ENCODE measurements around the gene GBF1. TPM values are rescaled to one million over a fixed set of nuclear protein-coding genes. Genes with fewer than 3 reads are reported as not detected.
"Not testable (repeated sequence)": the region's sequence is repeated elsewhere in the genome, so short reads cannot be mapped to it uniquely, and the experiment has no call there.

The GBF1 gene
- polyA plus RNA-seq, 3 donors from 2014 or later = 3.5 to 23.2 (median 7.3) TPM

DNA sequence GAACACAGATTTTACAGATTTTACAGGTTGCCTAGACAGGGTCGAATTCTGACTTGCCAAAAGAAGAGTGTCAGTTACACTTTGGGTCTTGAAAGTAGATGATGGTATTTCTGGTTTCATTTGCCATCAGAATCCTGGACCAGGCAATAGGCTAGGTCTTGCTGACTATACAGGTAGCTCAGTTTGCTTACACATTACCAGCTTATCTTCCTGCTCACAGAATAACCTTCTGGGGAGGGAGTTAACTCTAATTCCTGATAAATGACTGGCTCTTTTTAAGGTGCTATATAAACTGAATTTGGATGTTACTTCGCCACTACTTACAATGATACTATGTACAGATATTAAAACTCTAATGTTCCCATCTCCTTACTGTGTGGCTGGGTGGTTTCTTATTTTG, 39.8 kb downstream of the GBF1 start:
- no peak overlapping the region for H3K27ac Mint-ChIP-seq

DNA sequence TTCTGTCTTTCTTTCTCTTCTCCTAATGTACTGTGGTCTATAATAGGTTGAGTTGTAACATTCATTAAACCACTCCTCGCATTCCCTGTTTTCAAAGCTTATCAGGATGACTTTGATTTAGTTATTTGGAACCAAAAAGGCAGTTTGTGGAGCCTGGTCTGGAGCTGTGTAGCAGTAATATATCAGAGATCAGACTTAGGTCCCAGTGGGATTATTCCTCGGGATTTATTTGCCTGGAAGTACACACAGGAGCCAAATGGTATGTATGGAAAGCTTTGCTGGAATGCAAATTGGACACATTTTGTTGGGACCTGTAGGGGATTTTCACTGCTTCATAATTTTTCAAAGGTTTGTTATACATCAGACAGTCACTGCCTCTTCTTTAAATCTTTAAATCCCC, 40.9 kb downstream of the GBF1 start:
- peaks cover 0 to 3% (median 3%) of the 10 kb centered on the region in 3 donors for H3K36me3 Mint-ChIP-seq
- peak overlapping the region in 2 of 6 donors; percentile 19 to 29 for H3K27ac Mint-ChIP-seq
- no peak for DNase-seq
- no peaks in the 10 kb centered on the region for H3K9me3 Mint-ChIP-seq
- peaks cover 30 to 53% of the 10 kb centered on the region in 2 donors for H3K4me1 Mint-ChIP-seq
- H3K4me3 Mint-ChIP-seq = no peak overlapping the region
- no peaks in the 10 kb centered on the region for H3K27me3 Mint-ChIP-seq (ENCODE audit: low read depth in 3 of 3)

More for the DNA sequence above, 39.8 kb downstream of the GBF1 start:
- no peaks in the 10 kb centered on the region for H3K9me3 Mint-ChIP-seq
- H3K27me3 Mint-ChIP-seq (ENCODE audit: low read depth in 3 of 3) = no peaks in the 10 kb centered on the region
- H3K4me3 Mint-ChIP-seq = no peak overlapping the region
- H3K4me1 Mint-ChIP-seq = peaks cover 37 to 58% of the 10 kb centered on the region in 2 donors
- DNase-seq = no peak
- peaks cover 0 to 3% (median 3%) of the 10 kb centered on the region in 3 donors for H3K36me3 Mint-ChIP-seq

GRCh38 chr10:102287538-102287937, 42.2 kb downstream of the GBF1 start:
- no peaks in the 10 kb centered on the region for H3K9me3 Mint-ChIP-seq
- no peak overlapping the region for H3K27ac Mint-ChIP-seq
- DNase-seq = no peak
- no peak overlapping the region for H3K4me3 Mint-ChIP-seq
- H3K36me3 Mint-ChIP-seq = peaks cover 0 to 3% (median 3%) of the 10 kb centered on the region in 3 donors
- no peaks in the 10 kb centered on the region for H3K27me3 Mint-ChIP-seq (ENCODE audit: low read depth in 3 of 3)
- peaks cover 31 to 55% of the 10 kb centered on the region in 2 donors for H3K4me1 Mint-ChIP-seq

GRCh38 chr10:102287991-102288390, 42.7 kb downstream of the GBF1 start:
- DNase-seq = no peak
- Mint-ChIP-seq H3K4me3 (no peak overlapping the region), H3K27ac (no peak overlapping the region), H3K36me3 (peaks cover 0 to 3% (median 3%) of the 10 kb centered on the region in 3 donors), H3K4me1 (peaks cover 28 to 53% of the 10 kb centered on the region in 2 donors), H3K9me3 (no peaks in the 10 kb centered on the region), H3K27me3 (ENCODE audit: low read depth in 3 of 3) (no peaks in the 10 kb centered on the region)

DNA sequence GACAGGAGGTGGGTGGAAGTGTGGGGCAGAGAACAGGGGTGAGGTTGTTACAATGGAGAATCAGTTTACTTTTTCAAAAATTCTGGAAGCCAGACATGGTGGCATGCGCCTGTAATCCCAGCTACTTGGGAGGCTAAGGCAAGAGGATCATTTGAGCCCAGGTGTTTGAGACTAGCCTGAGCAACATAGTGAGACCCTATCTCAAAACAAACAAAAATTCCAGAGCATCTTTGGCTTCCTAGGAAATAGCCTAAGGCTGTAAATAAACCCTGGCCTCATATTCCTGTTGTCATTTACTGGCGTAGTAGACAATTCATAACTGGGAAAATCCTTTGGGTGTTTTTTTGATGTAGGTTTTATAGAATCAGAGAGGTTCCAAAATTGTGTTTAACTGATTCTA, 44.0 kb downstream of the GBF1 start:
- DNase-seq = no peak
- H3K27me3 Mint-ChIP-seq (ENCODE audit: low read depth in 3 of 3) = no peaks in the 10 kb centered on the region
- H3K4me3 Mint-ChIP-seq = no peak overlapping the region
- H3K36me3 Mint-ChIP-seq = peaks cover 0 to 3% (median 3%) of the 10 kb centered on the region in 3 donors
- H3K4me1 Mint-ChIP-seq = peaks cover 16 to 40% of the 10 kb centered on the region in 2 donors
- H3K9me3 Mint-ChIP-seq = no peaks in the 10 kb centered on the region
- peak overlapping the region in 1 of 6 donors; percentile 12 for H3K27ac Mint-ChIP-seq

GRCh38 chr10:102289840-102290239, 44.5 kb downstream of the GBF1 start:
- H3K36me3 Mint-ChIP-seq = peaks cover 0 to 3% (median 3%) of the 10 kb centered on the region in 3 donors
- no peaks in the 10 kb centered on the region for H3K9me3 Mint-ChIP-seq
- no peaks in the 10 kb centered on the region for H3K27me3 Mint-ChIP-seq (ENCODE audit: low read depth in 3 of 3)
- no peak overlapping the region for H3K27ac Mint-ChIP-seq
- peaks cover 13 to 40% of the 10 kb centered on the region in 2 donors for H3K4me1 Mint-ChIP-seq
- DNase-seq = no peak
- no peak overlapping the region for H3K4me3 Mint-ChIP-seq

- Mint-ChIP-seq H3K27ac (no peak overlapping the region), H3K4me1 (peaks cover 10 to 32% of the 10 kb centered on the region in 2 donors), H3K9me3 (no peaks in the 10 kb centered on the region), H3K36me3 (peaks cover 0 to 3% (median 0%) of the 10 kb centered on the region in 3 donors), H3K4me3 (no peak overlapping the region), H3K27me3 (ENCODE audit: low read depth in 3 of 3) (no peaks in the 10 kb centered on the region)
- no peak for DNase-seq
These were observed 46.0 kb downstream of the GBF1 start for GRCh38 chr10:102291221-102291905.

DNA sequence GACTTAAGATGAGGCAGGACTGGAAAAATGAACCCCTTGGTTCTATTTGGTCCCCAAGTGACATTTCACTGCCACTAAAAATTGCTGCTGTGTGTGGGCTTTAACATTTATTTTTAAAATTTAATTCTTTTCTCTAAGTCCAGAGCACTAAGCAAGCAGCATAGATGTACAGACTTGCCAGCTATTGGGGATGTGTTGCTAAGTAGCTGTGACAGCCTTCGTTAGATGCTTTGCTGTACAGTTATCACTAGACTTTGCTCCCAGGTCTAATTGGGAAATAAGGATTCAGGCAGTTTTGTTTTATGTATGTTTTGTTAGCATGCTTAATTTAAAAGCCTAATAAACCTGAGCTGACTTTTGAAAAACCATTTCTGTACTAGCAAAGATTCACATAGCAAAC, 51.8 kb downstream of the GBF1 start:
- Mint-ChIP-seq H3K4me1 (peaks cover 15 to 33% of the 10 kb centered on the region in 2 donors), H3K27me3 (ENCODE audit: low read depth in 3 of 3) (no peaks in the 10 kb centered on the region), H3K4me3 (no peak overlapping the region), H3K9me3 (no peaks in the 10 kb centered on the region), H3K27ac (no peak overlapping the region), H3K36me3 (no peaks in the 10 kb centered on the region)
- no peak for DNase-seq

DNA sequence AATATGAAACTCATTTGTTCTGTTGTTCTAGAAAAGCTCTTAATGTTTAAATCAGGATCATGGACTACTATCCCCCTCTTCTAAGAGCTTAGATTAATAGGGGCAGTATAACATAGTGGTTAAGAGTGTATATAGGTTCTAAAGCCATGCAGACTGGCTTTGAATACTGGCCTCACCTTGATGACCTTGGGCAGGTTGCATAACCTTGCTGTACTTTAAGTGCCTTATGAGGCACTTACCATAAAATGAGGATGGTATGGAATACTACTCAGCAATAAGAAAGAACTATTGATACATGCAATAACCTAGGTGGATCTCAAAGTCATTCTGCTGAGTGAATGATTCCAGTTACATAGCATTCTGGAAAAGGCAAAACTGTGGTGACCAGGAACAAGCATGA, 53.6 kb downstream of the GBF1 start:
- no peaks in the 10 kb centered on the region for H3K9me3 Mint-ChIP-seq
- no peaks in the 10 kb centered on the region for H3K36me3 Mint-ChIP-seq
- H3K27me3 Mint-ChIP-seq (ENCODE audit: low read depth in 3 of 3) = no peaks in the 10 kb centered on the region
- H3K27ac Mint-ChIP-seq = peak overlapping the region in 2 of 6 donors; percentile 23 to 46
- DNase-seq = no peak
- H3K4me3 Mint-ChIP-seq = no peak overlapping the region
- H3K4me1 Mint-ChIP-seq = peaks cover 16 to 39% of the 10 kb centered on the region in 2 donors

DNA sequence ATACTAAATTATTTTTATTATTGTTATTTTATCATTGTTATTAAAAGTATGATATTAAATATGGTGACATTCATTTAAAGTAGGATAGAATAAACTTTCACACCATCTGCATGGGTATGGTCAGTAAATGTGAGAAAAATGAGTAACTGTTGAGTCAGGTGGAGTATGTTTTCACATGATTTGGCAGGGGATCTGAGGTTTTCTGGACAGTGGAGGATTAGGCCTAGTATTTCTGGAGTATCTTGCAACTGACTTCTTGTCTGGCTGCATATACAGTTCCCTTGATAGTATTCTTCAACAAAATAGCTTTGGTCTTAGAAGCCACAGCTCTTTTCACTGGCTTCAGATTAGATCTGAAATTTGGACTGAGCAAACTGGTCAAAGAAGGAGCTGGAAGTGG, 54.5 kb downstream of the GBF1 start:
- no peak for DNase-seq
- H3K27ac Mint-ChIP-seq = peak overlapping the region in 5 of 6 donors; percentile 10 to 70 (median 23)
- H3K36me3 Mint-ChIP-seq = no peaks in the 10 kb centered on the region
- peak overlapping the region in 1 of 5 donors; percentile 2 for H3K4me3 Mint-ChIP-seq
- H3K27me3 Mint-ChIP-seq (ENCODE audit: low read depth in 3 of 3) = no peaks in the 10 kb centered on the region
- H3K4me1 Mint-ChIP-seq = peaks cover 16 to 35% of the 10 kb centered on the region in 2 donors
- no peaks in the 10 kb centered on the region for H3K9me3 Mint-ChIP-seq

DNA sequence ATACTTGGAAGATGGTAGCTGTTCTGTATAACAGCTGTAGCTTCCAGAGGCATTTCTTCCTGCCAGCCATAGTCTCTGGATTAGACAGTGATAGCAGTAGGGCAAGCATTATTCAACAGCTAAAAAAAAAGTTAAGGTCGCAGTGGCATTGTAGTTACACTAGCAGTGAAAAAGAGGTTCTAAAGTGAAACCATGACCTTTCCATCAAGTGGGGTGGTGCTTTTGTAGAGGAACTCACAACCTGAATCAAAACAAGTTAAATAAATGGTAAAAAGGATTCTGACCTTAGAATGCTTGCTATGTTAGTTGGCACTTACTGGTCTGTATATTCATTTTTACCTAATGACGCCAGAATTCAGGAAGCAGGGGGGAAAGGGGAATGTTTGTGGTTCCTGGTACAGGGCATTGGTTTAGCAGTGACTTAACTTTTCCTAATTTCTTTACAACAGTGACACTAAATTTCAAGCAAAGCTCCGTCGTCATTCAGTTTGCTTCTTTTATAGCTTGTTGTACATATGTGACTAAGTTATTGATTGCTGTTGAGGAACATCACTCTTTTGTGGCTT, 55.0 kb downstream of the GBF1 start:
- DNase-seq = no peak
- Mint-ChIP-seq H3K27me3 (ENCODE audit: low read depth in 3 of 3) (no peaks in the 10 kb centered on the region), H3K4me1 (peaks cover 16 to 30% of the 10 kb centered on the region in 2 donors), H3K36me3 (no peaks in the 10 kb centered on the region), H3K4me3 (peak overlapping the region in 1 of 5 donors; percentile 34), H3K27ac (peak overlapping the region in 5 of 6 donors; percentile 10 to 70 (median 23)), H3K9me3 (no peaks in the 10 kb centered on the region)

DNA sequence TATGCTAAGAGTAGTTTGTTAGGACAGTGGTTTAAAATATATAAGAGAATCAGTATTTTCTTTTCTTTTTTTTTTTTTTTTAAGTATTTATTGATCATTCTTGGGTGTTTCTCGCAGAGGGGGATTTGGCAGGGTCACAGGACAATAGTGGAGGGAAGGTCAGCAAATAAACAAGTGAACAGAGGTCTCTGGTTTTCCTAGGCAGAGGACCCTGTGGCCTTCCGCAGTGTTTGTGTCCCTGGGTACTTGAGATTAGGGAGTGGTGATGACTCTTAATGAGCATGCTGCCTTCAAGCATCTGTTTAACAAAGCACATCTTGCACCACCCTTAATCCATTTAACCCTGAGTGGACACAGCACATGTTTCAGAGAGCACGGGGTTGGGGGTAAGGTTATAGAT, 55.6 kb downstream of the GBF1 start:
- not testable (repeated sequence) for H3K27ac Mint-ChIP-seq
- peaks cover 16 to 29% of the 10 kb centered on the region in 2 donors for H3K4me1 Mint-ChIP-seq

GRCh38 chr10:102301332-102301731, 56.0 kb downstream of the GBF1 start:
- H3K27me3 Mint-ChIP-seq (ENCODE audit: low read depth in 3 of 3); H3K36me3 Mint-ChIP-seq; H3K4me3 Mint-ChIP-seq; H3K9me3 Mint-ChIP-seq; DNase-seq; H3K27ac Mint-ChIP-seq: not testable (repeated sequence)
- H3K4me1 Mint-ChIP-seq = peaks cover 16 to 29% of the 10 kb centered on the region in 2 donors

More for the DNA sequence above, 55.6 kb downstream of the GBF1 start:
- DNase-seq; H3K4me3 Mint-ChIP-seq; H3K9me3 Mint-ChIP-seq; H3K27me3 Mint-ChIP-seq (ENCODE audit: low read depth in 3 of 3); H3K36me3 Mint-ChIP-seq: not testable (repeated sequence)

- H3K9me3 Mint-ChIP-seq = no peaks in the 10 kb centered on the region
- H3K4me3 Mint-ChIP-seq = no peak overlapping the region
- H3K27me3 Mint-ChIP-seq (ENCODE audit: low read depth in 3 of 3) = no peaks in the 10 kb centered on the region
- no peak for DNase-seq
- peaks cover 0 to under 1% (median 0%) of the 10 kb centered on the region in 3 donors for H3K36me3 Mint-ChIP-seq
- H3K4me1 Mint-ChIP-seq = peaks cover 16 to 29% of the 10 kb centered on the region in 2 donors
- H3K27ac Mint-ChIP-seq = no peak overlapping the region
These were observed 57.3 kb downstream of the GBF1 start for GRCh38 chr10:102302611-102303010.

Measured in immature natural killer cell (primary cell).